Stimulated activated CD4-positive, alpha-beta T cell treated with anti-CD3 and anti-CD28 coated beads, Interleukin-2, amount 100 ng/mL, for 4 hours (primary cell): ENCODE results near the gene EREG.
"Not testable (repeated sequence)": the region's sequence is repeated elsewhere in the genome, so short reads cannot be mapped to it uniquely, and the experiment has no call there.

Experiments
- DNase-seq: peaks from one replicate; pipeline ENCODE4 v3.0.0-alpha.2; 2020; ENCODE audit warnings: low read depth

The EREG gene

DNA sequence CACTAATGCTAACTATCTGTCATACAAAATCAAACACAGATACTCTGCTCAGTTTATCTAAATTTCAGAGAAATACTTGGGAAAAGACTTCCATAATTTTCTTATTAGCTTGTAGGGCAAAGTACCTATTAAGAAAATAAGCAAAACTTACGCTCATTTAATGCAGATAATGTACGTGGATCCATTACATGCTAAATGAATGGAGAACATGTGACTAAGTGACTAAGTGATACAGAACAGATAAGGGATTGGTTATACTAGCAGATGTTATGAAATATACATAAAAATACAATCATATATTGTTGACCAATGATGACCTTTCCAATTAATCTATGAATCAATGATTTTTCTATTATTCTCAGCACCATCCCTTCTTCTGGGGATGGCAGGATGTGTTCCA is 25.7 kb downstream of the EREG start:
- DNase-seq = no peak

DNA sequence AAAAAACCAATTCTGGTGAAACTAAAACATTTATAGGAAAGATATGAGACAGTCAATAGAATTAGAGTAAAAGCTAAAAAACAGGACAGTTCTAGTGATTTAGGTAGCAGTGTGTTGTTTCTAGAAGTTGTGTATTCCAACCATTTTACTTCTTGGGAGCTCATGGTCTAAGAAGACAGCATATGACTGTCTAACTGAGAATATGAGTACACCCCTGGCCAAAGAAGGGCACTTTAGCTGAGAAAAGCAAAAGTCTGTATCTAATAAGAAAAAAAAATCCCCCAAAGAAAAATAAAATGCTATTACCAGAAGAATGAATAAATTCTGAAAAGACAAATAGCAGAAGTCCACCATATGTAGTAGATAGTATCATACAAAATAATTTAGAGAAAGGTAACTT is 26.4 kb downstream of the EREG start:
- DNase-seq = no peak

DNA sequence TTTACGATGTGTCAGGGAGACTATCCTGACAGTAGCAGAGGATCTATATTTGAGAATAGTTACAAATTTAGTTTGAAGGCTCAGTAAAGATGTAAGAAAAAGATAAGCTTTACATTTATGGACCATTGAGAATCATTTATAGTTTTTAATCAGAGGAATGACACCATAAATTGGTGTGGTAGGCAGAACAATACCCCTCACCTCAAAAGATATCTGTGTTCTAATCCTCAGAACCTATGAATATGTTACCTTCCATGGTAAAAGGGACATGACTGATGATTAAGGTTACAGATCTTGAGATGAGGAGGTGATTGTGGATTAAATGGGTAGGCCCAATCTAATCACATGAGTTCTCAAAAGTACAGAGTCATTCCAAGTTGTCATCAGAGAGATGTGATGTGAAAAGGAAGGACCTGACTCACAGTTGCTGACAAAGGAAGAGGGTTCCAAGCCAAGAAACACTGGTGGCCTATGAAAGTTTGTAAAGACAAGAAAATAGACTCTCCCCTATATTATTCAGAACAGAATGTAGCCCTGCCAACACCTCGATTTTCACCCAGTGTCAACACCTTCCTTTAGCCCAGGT is 27.0 kb downstream of the EREG start:
- no peak for DNase-seq

GRCh38 chr4:74394476-74395136 is 29.7 kb downstream of the EREG start:
- no peak for DNase-seq

- DNase-seq = no peak
Measured at GRCh38 chr4:74395633-74396032, 30.7 kb downstream of the EREG start.

DNA sequence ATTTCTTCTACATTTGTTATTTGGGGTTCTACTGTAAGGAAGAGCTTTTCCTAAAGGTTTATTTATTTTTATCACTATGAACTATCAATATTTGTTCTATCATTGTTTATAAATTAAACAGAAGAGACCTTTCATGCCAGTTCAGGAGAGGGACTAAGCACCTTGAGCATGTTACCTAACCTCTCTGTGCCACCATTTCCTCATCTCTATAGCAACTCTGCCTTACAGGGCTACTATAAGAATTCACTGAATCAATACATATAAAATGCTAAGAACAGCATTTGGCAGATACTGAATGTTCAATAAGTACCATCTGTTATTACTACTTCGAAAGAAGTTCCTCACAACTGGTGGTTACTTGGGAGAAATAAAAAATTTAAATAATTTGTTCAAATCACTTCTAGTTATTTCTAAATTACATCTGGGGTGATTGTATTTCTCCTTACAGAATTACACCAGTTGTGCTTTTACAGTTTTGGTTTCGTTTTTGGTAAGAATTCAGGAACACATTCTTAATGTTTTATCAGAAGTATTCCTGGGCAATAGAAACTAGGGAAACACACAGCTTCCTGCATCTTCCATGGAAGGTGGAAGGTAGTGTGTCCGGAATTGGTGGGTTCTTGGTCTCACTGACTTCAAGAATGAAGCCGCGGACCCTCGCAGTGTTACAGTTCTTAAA is 32.9 kb downstream of the EREG start:
- DNase-seq = no peak

- DNase-seq = not testable (repeated sequence)
Measured at GRCh38 chr4:74398894-74399589, 34.1 kb downstream of the EREG start.

GRCh38 chr4:74400395-74400794 is 35.5 kb downstream of the EREG start:
- no peak for DNase-seq

DNA sequence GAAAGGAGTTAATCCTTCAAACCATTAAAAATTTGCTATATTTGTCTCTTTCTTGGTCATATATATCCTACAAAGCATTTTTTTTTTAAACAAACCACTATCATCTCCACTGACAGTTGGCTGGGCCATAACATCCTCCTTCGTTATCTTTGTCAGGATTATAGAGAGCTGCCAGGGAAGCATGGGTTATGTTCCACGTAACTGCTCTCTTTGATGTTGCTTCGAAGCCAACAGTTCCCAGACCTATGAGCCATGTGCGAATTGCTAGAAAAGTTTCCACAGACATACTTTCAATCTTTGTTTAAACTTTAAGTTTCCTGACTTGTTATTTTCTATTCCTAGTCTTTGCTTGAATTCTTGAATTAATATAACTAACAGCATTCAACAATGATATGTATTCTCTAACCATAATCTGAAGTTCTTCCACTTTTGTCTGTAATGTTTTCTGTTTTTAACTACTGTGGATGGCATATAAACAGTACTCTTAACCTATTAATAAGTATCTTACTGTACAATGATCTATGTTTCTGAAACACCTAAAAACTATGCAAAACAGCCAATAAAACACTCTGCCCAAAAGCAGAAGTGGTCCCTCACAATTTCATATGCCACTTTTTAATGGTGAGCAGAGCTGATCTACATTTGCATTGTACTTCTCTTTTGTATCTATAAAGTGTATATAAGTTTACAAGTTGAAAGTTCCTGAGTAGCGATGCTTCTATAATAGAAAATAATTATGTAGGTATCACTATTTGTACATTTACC is 37.9 kb downstream of the EREG start:
- DNase-seq = no peak

DNA sequence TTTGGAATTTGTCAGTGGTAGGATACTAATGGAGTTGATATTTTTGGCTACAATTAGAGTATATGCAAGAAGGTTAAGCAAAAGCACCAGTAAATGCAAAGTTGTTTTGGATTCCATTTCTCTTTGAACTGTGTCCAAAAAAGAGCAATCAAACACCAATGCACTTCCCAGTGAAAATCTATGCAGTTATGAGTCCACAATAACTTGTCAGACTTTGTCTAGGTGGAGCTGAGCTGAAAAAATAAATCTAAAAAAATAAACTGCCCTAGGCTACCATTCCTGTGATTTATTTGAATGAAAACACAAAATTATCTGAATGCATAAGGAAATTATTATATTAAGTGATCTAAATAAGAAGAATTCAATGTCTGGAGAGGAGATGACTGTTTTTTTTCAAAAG is 42.9 kb downstream of the EREG start:
- DNase-seq = no peak

- no peak for DNase-seq
Measured at GRCh38 chr4:74408639-74409038, 43.7 kb downstream of the EREG start.

- DNase-seq = no peak
Measured at GRCh38 chr4:74410272-74410671, 45.3 kb downstream of the EREG start.

GRCh38 chr4:74412225-74412624 is 47.3 kb downstream of the EREG start:
- DNase-seq = no peak

GRCh38 chr4:74413265-74413664 is 48.3 kb downstream of the EREG start:
- DNase-seq = no peak

- no peak for DNase-seq
Measured at GRCh38 chr4:74414149-74414809, 49.3 kb downstream of the EREG start.

DNA sequence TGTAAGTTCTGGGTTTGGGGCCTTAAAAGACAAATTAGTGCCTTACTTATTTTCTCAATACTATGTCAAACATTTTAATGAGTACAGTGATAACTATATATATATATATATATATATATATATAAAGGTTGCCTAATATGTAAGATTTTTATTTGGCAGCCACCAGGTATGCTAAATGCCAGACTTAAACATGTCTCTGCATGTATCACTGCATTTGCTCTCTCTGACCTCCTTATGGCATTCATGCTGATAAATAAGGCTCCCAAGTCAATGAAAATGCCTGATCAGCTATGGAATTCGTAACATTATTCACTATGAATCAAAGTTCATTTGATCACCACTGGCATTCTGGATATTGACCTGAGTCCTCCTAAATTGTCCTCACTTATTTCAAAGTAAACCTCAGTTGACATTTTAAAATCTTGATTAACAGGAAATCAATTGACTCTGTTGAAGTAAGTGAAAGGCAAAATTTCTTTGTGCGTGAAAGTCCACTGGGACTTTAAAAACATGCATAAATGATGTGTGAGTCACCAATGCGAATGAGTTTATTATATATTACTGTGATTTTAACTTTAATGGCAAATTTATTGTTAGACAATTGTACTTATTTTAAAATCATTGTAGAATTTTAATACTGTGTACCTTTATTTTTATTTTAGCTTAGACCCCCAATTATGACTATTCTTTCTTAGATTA is 50.8 kb downstream of the EREG start:
- DNase-seq = no peak

DNA sequence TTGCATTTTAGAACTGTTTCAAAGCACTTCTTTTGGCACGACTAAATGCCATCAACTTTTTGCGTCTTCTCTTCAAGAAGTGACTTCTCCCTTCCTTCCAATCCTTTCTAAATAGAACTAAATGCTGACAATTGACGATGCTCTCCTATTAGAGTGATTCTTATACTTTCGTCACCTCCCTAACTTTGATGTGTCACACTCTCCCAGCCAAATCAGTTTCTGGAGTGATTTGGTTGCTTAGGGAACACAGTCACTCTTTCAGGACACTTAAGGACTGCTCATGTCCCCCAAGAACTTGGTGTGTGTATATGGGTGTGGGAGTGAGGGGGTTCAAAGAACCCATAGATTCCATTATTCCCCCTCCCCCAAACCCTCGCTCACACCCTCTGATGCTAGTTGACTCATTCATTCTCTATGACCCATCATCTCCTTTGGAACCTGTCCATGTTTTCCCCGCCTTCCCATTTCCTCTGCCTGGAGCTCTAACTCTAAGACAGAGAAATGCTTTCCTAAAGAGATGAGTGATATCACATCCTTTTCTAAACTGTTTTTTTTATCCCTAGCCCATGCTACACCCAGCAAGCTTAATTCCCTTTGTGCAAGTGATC is 53.2 kb downstream of the EREG start:
- DNase-seq = no peak

- no peak for DNase-seq
Measured at GRCh38 chr4:74420863-74421262, 55.9 kb downstream of the EREG start.

GRCh38 chr4:74423104-74423503 is 58.2 kb downstream of the EREG start:
- DNase-seq = no peak

- no peak for DNase-seq
Measured at GRCh38 chr4:74424111-74424510, 59.2 kb downstream of the EREG start.

DNA sequence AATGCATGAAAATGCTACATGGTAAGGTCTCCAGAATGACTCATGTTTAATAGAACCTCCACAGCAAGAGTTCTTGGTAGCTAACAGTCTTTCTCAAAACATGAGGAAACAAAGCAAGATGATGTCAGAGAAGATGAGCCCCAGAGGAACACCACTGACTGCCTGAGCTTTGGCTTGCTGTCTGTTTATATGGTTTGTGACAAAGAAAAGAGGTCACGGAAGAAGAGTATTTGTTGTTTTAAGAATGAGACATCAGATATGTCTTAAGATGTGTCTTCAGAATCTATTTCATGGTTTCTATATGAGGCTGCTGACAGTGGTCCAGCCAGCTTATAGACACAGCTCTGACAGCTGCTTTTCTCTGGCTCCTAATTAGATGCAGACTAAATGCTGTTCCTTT is 61.2 kb downstream of the EREG start:
- DNase-seq = no peak
